Measurements from ENCODE around the gene ANKRD23. TPM values are rescaled to one million over a fixed set of nuclear protein-coding genes. Genes with fewer than 3 reads are reported as not detected.

The ANKRD23 gene
- total and polyA plus RNA-seq, 2 of the 13 experiments (the other 11 are each of a cell fraction or from before 2014, with no cell fraction given) = 1.5 to 1.6 TPM

GRCh38 chr2:96810783-96811192 is 33.0 kb downstream of the ANKRD23 start (continued):
- no peak for TF ChIP-seq ZNF407 (CRISPR knock-in tag; IDR thresholded peaks at IDR 0.05; ENCODE audit: not compliant biosample characterization)
- TF ChIP-seq POGZ (CRISPR knock-in tag; IDR thresholded peaks at IDR 0.05) = peak; percentile 50
- TF ChIP-seq MAF1 (CRISPR knock-in tag; IDR thresholded peaks at IDR 0.05; ENCODE audit: borderline replicate concordance) = no peak
- TF ChIP-seq SOX5 (CRISPR knock-in tag; IDR thresholded peaks at IDR 0.05; ENCODE audit: borderline replicate concordance) = peak; percentile 17; the same call in 1 of the 2 replicates
- no peak for TF ChIP-seq TIGD3 (CRISPR knock-in tag; IDR thresholded peaks at IDR 0.05; ENCODE audit: borderline replicate concordance)
- TF ChIP-seq KLF16 (CRISPR knock-in tag; IDR thresholded peaks at IDR 0.05) = 0 out of 4 replicates have a peak, but pooled peaks of 1 of the 2 experiments have one; percentile 17
- TF ChIP-seq IRF2 (CRISPR knock-in tag; IDR thresholded peaks at IDR 0.05) = 0 out of 2 replicates have a peak, but pooled peaks have one; percentile 44
- TF ChIP-seq ZNF382 (CRISPR knock-in tag; IDR thresholded peaks at IDR 0.05; ENCODE audit: borderline replicate concordance) = no peak
- 0 out of 2 replicates have a peak, but pooled peaks have one; percentile 38 for TF ChIP-seq KLF6 (CRISPR knock-in tag; IDR thresholded peaks at IDR 0.05)
- TF ChIP-seq, protein P1, sequence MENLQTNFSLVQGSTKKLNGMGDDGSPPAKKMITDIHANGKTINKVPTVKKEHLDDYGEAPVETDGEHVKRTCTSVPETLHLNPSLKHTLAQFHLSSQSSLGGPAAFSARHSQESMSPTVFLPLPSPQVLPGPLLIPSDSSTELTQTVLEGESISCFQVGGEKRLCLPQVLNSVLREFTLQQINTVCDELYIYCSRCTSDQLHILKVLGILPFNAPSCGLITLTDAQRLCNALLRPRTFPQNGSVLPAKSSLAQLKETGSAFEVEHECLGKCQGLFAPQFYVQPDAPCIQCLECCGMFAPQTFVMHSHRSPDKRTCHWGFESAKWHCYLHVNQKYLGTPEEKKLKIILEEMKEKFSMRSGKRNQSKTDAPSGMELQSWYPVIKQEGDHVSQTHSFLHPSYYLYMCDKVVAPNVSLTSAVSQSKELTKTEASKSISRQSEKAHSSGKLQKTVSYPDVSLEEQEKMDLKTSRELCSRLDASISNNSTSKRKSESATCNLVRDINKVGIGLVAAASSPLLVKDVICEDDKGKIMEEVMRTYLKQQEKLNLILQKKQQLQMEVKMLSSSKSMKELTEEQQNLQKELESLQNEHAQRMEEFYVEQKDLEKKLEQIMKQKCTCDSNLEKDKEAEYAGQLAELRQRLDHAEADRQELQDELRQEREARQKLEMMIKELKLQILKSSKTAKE (CRISPR knock-in tag; IDR thresholded peaks at IDR 0.05; ENCODE audit: borderline replicate concordance) = no peak
- TF ChIP-seq ZNF543 (CRISPR knock-in tag; IDR thresholded peaks at IDR 0.05) = peak; percentile 61; the same call in 1 of the 2 replicates
- TF ChIP-seq GATAD1 (CRISPR knock-in tag; IDR thresholded peaks at IDR 0.05) = peak; percentile 37; the same call in 1 of the 2 replicates
- TF ChIP-seq, protein P2, sequence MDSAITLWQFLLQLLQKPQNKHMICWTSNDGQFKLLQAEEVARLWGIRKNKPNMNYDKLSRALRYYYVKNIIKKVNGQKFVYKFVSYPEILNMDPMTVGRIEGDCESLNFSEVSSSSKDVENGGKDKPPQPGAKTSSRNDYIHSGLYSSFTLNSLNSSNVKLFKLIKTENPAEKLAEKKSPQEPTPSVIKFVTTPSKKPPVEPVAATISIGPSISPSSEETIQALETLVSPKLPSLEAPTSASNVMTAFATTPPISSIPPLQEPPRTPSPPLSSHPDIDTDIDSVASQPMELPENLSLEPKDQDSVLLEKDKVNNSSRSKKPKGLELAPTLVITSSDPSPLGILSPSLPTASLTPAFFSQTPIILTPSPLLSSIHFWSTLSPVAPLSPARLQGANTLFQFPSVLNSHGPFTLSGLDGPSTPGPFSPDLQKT (CRISPR knock-in tag; IDR thresholded peaks at IDR 0.05; ENCODE audit: borderline replicate concordance) = no peak
- peak; percentile 82 for TF ChIP-seq ESRRA (CRISPR knock-in tag; IDR thresholded peaks at IDR 0.05; ENCODE audit: low read depth)
- 0 out of 2 replicates have a peak, but pooled peaks have one; percentile 41 for TF ChIP-seq ZNF274 (CRISPR knock-in tag; IDR thresholded peaks at IDR 0.05)
- peak; percentile 82 for TF ChIP-seq MEF2D (CRISPR knock-in tag; IDR thresholded peaks at IDR 0.05)
- TF ChIP-seq SIX4 (CRISPR knock-in tag; IDR thresholded peaks at IDR 0.05) = no peak
- no peak for TF ChIP-seq ZNF780A (CRISPR knock-in tag; IDR thresholded peaks at IDR 0.05)

Measured in HepG2 (cell line).